Type B pancreatic cell (in vitro differentiated cells): Measurements from ENCODE around the gene NFATC2IP. TPM values are rescaled to one million over a fixed set of nuclear protein-coding genes. Genes with fewer than 3 reads are reported as not detected.

Experiments
- DNase-seq: peaks from one replicate; pipeline ENCODE4 v3.0.0; 2021; ENCODE audit warnings: mixed read lengths; ENCODE audit not compliant: unreplicated experiment; ENCODE audit errors: extremely low spot score
- H3K27ac Mint-ChIP-seq: 2 replicates; pipeline ENCODE4 v1.8.0; 2021; ENCODE audit warnings: mild to moderate bottlenecking, mixed read lengths
- H3K27me3 Mint-ChIP-seq: 2 replicates; pipeline ENCODE4 v1.8.0; 2021; ENCODE audit warnings: mixed read lengths
- H3K36me3 Mint-ChIP-seq: 2 replicates; pipeline ENCODE4 v1.8.0; 2021; ENCODE audit warnings: mixed read lengths
- H3K4me1 Mint-ChIP-seq: one replicate; pipeline ENCODE4 v1.8.0; 2021; ENCODE audit warnings: mixed read lengths; ENCODE audit not compliant: unreplicated experiment
- H3K4me3 Mint-ChIP-seq: 2 replicates; pipeline ENCODE4 v1.8.0; 2021; ENCODE audit warnings: mild to moderate bottlenecking, mixed read lengths
- H3K9me3 Mint-ChIP-seq: 2 replicates; pipeline ENCODE4 v1.8.0; 2021; ENCODE audit warnings: mixed read lengths
- CTCF ChIP-seq: fragments of 200-600 bp; sonication (generic); conservative IDR thresholded peaks from 2 replicates; pipeline ENCODE4 v1.5.0; 2021; ENCODE audit warnings: antibody characterized with exemption, mild to moderate bottlenecking
- total RNA-seq: library from RNA; stranded (reverse); gene quantifications from 2 replicates; pipeline ENCODE4 v1.2.1, GENCODE V29; 2021; ENCODE audit warnings: low replicate concordance

Gene NFATC2IP
- total RNA-seq, 1 donor from 2014 or later, result 64.4 TPM

- peaks cover 16% of the 10 kb centered on the region for H3K4me1 Mint-ChIP-seq
- no peak for DNase-seq
- H3K4me3 Mint-ChIP-seq, result no peak overlapping the region
- TF ChIP-seq CTCF, result no peak
- no peak overlapping the region for H3K27ac Mint-ChIP-seq
- no peaks in the 10 kb centered on the region for H3K9me3 Mint-ChIP-seq
- H3K36me3 Mint-ChIP-seq, result peaks cover 3% of the 10 kb centered on the region
- H3K27me3 Mint-ChIP-seq, result no peaks in the 10 kb centered on the region
Observed at GRCh38 chr16:28927815-28928214, 22.9 kb upstream of the NFATC2IP start.

GRCh38 chr16:28930203-28930602 lies 20.5 kb upstream of the NFATC2IP start:
- Mint-ChIP-seq H3K27ac (no peak overlapping the region), H3K4me1 (peaks cover 15% of the 10 kb centered on the region), H3K36me3 (peaks cover 3% of the 10 kb centered on the region), H3K9me3 (no peaks in the 10 kb centered on the region), H3K4me3 (no peak overlapping the region), H3K27me3 (no peaks in the 10 kb centered on the region)
- no peak for TF ChIP-seq CTCF
- no peak for DNase-seq

GRCh38 chr16:28930652-28931051 lies 20.1 kb upstream of the NFATC2IP start:
- no peak for DNase-seq
- Mint-ChIP-seq H3K36me3 (peaks cover 3% of the 10 kb centered on the region), H3K4me1 (peaks cover 13% of the 10 kb centered on the region), H3K9me3 (no peaks in the 10 kb centered on the region), H3K27ac (peak overlapping the region; percentile 58), H3K4me3 (no peak overlapping the region), H3K27me3 (no peaks in the 10 kb centered on the region)
- no peak for TF ChIP-seq CTCF

- Mint-ChIP-seq H3K36me3 (no peaks in the 10 kb centered on the region), H3K4me3 (no peak within 1 kb of the TSS), H3K9me3 (peaks cover 5% of the 10 kb centered on the region), H3K27ac (peak within 1 kb of the TSS; percentile 58), H3K4me1 (peaks cover 12% of the 10 kb centered on the region), H3K27me3 (no peaks in the 10 kb centered on the region)
- TF ChIP-seq CTCF, result no peak
- no peak for DNase-seq
Observed at GRCh38 chr16:28931801-28932225, 18.9 kb upstream of the NFATC2IP start, which contains the start of gene CD19. Gene CD19 (plus strand): TSS chr16:28931971. CDS start chr16:28932001, 30 bp downstream.

- peaks cover 12% of the 10 kb centered on the region for H3K4me1 Mint-ChIP-seq
- H3K36me3 Mint-ChIP-seq, result no peaks in the 10 kb centered on the region
- peaks cover 5% of the 10 kb centered on the region for H3K9me3 Mint-ChIP-seq
- DNase-seq, result no peak
- no peak overlapping the region for H3K4me3 Mint-ChIP-seq
- H3K27ac Mint-ChIP-seq, result no peak overlapping the region
- TF ChIP-seq CTCF, result no peak
- H3K27me3 Mint-ChIP-seq, result no peaks in the 10 kb centered on the region
Observed at GRCh38 chr16:28932339-28933141, 18.2 kb upstream of the NFATC2IP start.
